A549 (cell line): ENCODE results near the gene ATP2B3. TPM values are rescaled to one million over a fixed set of nuclear protein-coding genes. Genes with fewer than 3 reads are reported as not detected.

ENCODE experiments used
- BCL3 ChIP-seq: fragments of >200 bp; sonication (Bioruptor Twin); formaldehyde crosslinking; IDR thresholded peaks from 3 replicates; pipeline ENCODE4 v1.6.1; 2016
- CBX8 ChIP-seq: fragments of 200-600 bp; sonication (generic); IDR thresholded peaks from 2 replicates; pipeline ENCODE4 v1.6.1; 2016
- CHD2 ChIP-seq: fragments of 150-350 bp; IDR thresholded peaks from 2 replicates; pipeline ENCODE4 v1.6.1; 2014; ENCODE audit warnings: low read length; ENCODE audit not compliant: partially characterized antibody
- CHD4 ChIP-seq: fragments of 200-600 bp; sonication (generic); IDR thresholded peaks from 2 replicates; pipeline ENCODE4 v1.6.1; 2016; ENCODE audit warnings: antibody characterized with exemption, mild to moderate bottlenecking, borderline replicate concordance
- CTCF ChIP-seq: fragments of >200 bp; sonication (Bioruptor Twin); formaldehyde crosslinking; IDR thresholded peaks from 3 replicates; pipeline ENCODE4 v1.5.1; 2016
- EHF ChIP-seq: fragments of 250-450 bp; sonication (Bioruptor Pico); IDR thresholded peaks from 2 replicates; pipeline ENCODE4 v1.5.0; 2020; ENCODE audit warnings: mild to moderate bottlenecking
- EHMT2 ChIP-seq: fragments of 200-600 bp; sonication (generic); IDR thresholded peaks from 2 replicates; pipeline ENCODE4 v1.6.1; 2016; ENCODE audit warnings: antibody characterized with exemption, low read depth, mild to moderate bottlenecking, moderate library complexity
- EP300 ChIP-seq, 2 experiments: fragments of >200 bp; sonication (Bioruptor Twin); formaldehyde crosslinking; IDR thresholded peaks; 2 replicates in 1 of 2; 3 replicates in 1 of 2; pipeline ENCODE4 v1.6.1; 2016 to 2017
- ESRRA ChIP-seq: fragments of 150-350 bp; IDR thresholded peaks from 2 replicates; pipeline ENCODE4 v1.6.1; 2014; ENCODE audit warnings: mild to moderate bottlenecking, low read length, borderline replicate concordance
- FOXS1 ChIP-seq: fragments of 250-450 bp; sonication (Bioruptor Pico); IDR thresholded peaks from 2 replicates; pipeline ENCODE4 v1.5.0; 2020; ENCODE audit warnings: mild to moderate bottlenecking, moderate library complexity
- HOXA7 ChIP-seq: fragments of 250-450 bp; sonication (Bioruptor Pico); IDR thresholded peaks from 2 replicates; pipeline ENCODE4 v1.5.0; 2020; ENCODE audit warnings: mild to moderate bottlenecking, moderate library complexity
- HOXB13 ChIP-seq: fragments of 250-450 bp; sonication (Bioruptor Pico); IDR thresholded peaks from 2 replicates; pipeline ENCODE4 v1.5.0; 2020; ENCODE audit warnings: low read depth, mild to moderate bottlenecking, moderate library complexity
- HOXB5 ChIP-seq: fragments of 250-450 bp; sonication (Bioruptor Pico); IDR thresholded peaks from 2 replicates; pipeline ENCODE4 v1.5.0; 2020; ENCODE audit warnings: mild to moderate bottlenecking, moderate library complexity
- JUNB ChIP-seq: fragments of >200 bp; sonication (Bioruptor Twin); formaldehyde crosslinking; IDR thresholded peaks from 2 replicates; pipeline ENCODE4 v1.6.1; 2016
- KDM1A ChIP-seq: fragments of 200-600 bp; sonication (generic); IDR thresholded peaks from 2 replicates; pipeline ENCODE4 v1.6.1; 2016; ENCODE audit warnings: low read depth, mild to moderate bottlenecking
- KDM5A ChIP-seq: fragments of 200-600 bp; sonication (generic); IDR thresholded peaks from 2 replicates; pipeline ENCODE4 v1.6.1; 2016; ENCODE audit warnings: antibody characterized with exemption, mild to moderate bottlenecking
- MAFK ChIP-seq: fragments of 450-650 bp; IDR thresholded peaks from 2 replicates; pipeline ENCODE4 v1.6.1; 2014; ENCODE audit not compliant: partially characterized antibody
- MAX ChIP-seq: IDR thresholded peaks from 2 replicates; pipeline ENCODE4 v1.6.1; 2012
- MYC ChIP-seq: IDR thresholded peaks from 2 replicates; pipeline ENCODE4 v1.6.1; 2012; ENCODE audit warnings: mild to moderate bottlenecking, inconsistent platforms, low read length, improper control_type of control experiment, borderline replicate concordance
- NFE2L2 ChIP-seq: fragments of 150-350 bp; conservative IDR thresholded peaks from 2 replicates; pipeline ENCODE4 v1.6.1; 2014; ENCODE audit warnings: low read length
- NPAS2 ChIP-seq: fragments of 250-450 bp; sonication (Bioruptor Pico); IDR thresholded peaks from 2 replicates; pipeline ENCODE4 v1.8.0; 2022; ENCODE audit warnings: mild to moderate bottlenecking, moderate library complexity, borderline replicate concordance
- POLR2AphosphoS2 ChIP-seq: conservative IDR thresholded peaks from 2 replicates; pipeline ENCODE4 v1.6.1; 2012; ENCODE audit warnings: low read length, improper control_type of control experiment, inconsistent platforms
- RARB ChIP-seq: fragments of 250-450 bp; sonication (Bioruptor Pico); IDR thresholded peaks from 2 replicates; pipeline ENCODE4 v1.8.0; 2021; ENCODE audit warnings: mild to moderate bottlenecking, moderate library complexity
- REST ChIP-seq: fragments of 200-600 bp; sonication (generic); IDR thresholded peaks from 2 replicates; pipeline ENCODE4 v1.6.1; 2016; ENCODE audit warnings: antibody characterized with exemption, mild to moderate bottlenecking, moderate library complexity
- SMC3 ChIP-seq: fragments of >200 bp; sonication (Bioruptor Twin); formaldehyde crosslinking; IDR thresholded peaks from 3 replicates; pipeline ENCODE4 v1.6.1; 2018; ENCODE audit warnings: inconsistent platforms
- TP53 ChIP-seq: fragments of 250-450 bp; sonication (Bioruptor Pico); IDR thresholded peaks from 2 replicates; pipeline ENCODE4 v1.5.0; 2021; ENCODE audit warnings: mild to moderate bottlenecking, moderate library complexity
- ZFP36 ChIP-seq: fragments of 450-650 bp; IDR thresholded peaks from 2 replicates; pipeline ENCODE4 v1.6.1; 2014; ENCODE audit warnings: borderline replicate concordance; ENCODE audit not compliant: partially characterized antibody
- ZNF302 ChIP-seq: fragments of 250-450 bp; sonication (Bioruptor Pico); IDR thresholded peaks from 2 replicates; pipeline ENCODE4 v1.9.0; 2021; ENCODE audit warnings: inconsistent platforms, mild to moderate bottlenecking, moderate library complexity
- ZSCAN20 ChIP-seq: fragments of 250-450 bp; sonication (Bioruptor Pico); IDR thresholded peaks from 2 replicates; pipeline ENCODE4 v1.8.0; 2022; ENCODE audit warnings: mild to moderate bottlenecking, moderate library complexity
- polyA plus RNA-seq, 4 experiments: library from polyadenylated mRNA; depleted of rRNA in 3 of 4; stranded (reverse); fragments of >200 nt; fragmentation: RNase III in 1 of 4; extraction: RNeasy Plus Mini Kit Qiagen cat#74134 plus additional on column Dnase treatment in 1 of 4; gene quantifications; 2 replicates in 3 of 4; 3 replicates in 1 of 4; pipeline ENCODE4 v1.2.3, GENCODE V29; 2011 to 2017
- TF ChIP-seq, protein P1 (sequence below): fragments of 250-450 bp; sonication (Bioruptor Pico); IDR thresholded peaks from 2 replicates; pipeline ENCODE4 v1.5.0; 2020; ENCODE audit warnings: low read depth, mild to moderate bottlenecking, moderate library complexity

Gene ATP2B3
- polyA plus RNA-seq, 2 of the 4 experiments (the other 2 are of a cell fraction) = 0.13 to 0.30 TPM

- TF ChIP-seq BCL3 (no peak), MYC (no peak), NFE2L2 (no peak), ZFP36 (peak; percentile 82), RARB (no peak), JUNB (no peak), CTCF (peak; percentile 77), REST (no peak), MAFK (no peak), TP53 (CRISPR knock-in tag) (no peak), KDM1A (peak; percentile 87; the same call in 1 of the 2 replicates), EHMT2 (no peak), CHD2 (no peak), FOXS1 (no peak), HOXB13 (CRISPR knock-in tag) (no peak), EP300 (IDR thresholded peaks at IDR 0.05) (no peak), SMC3 (peak; percentile 68), NPAS2 (CRISPR knock-in tag) (no peak), POLR2AphosphoS2 (no peak), ZSCAN20 (CRISPR knock-in tag) (no peak), CHD4 (no peak), EHF (CRISPR knock-in tag) (no peak), MAX (no peak; the same call in 1 of the 2 replicates), HOXA7 (no peak), KDM5A (no peak), CBX8 (no peak), ZNF302 (CRISPR knock-in tag) (no peak), ESRRA (no peak), HOXB5 (no peak)
- TF ChIP-seq, protein P1, sequence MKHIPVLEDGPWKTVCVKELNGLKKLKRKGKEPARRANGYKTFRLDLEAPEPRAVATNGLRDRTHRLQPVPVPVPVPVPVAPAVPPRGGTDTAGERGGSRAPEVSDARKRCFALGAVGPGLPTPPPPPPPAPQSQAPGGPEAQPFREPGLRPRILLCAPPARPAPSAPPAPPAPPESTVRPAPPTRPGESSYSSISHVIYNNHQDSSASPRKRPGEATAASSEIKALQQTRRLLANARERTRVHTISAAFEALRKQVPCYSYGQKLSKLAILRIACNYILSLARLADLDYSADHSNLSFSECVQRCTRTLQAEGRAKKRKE (CRISPR knock-in tag) = no peak
Observed at GRCh38 chrX:153470411-153471363, 46.8 kb upstream of the ATP2B3 start, which contains the start of gene HAUS7 (continued).
